OCI-M2 (cell line): ENCODE measurements around the gene RALBP1.
"Not testable (repeated sequence)": the region's sequence is repeated elsewhere in the genome, so short reads cannot be mapped to it uniquely, and the experiment has no call there.

Experiments
- DNase-seq: peaks from one replicate; lab custom pipeline; 2025; ENCODE audit not compliant: unreplicated experiment; lab: John Stamatoyannopoulos, UW

Gene RALBP1

GRCh38 chr18:9454061-9454703 lies 21.1 kb upstream of the RALBP1 start:
- DNase-seq = no peak

- DNase-seq = no peak
Observed at GRCh38 chr18:9455718-9456511, 19.4 kb upstream of the RALBP1 start.

GRCh38 chr18:9466127-9466526 lies 9.2 kb upstream of the RALBP1 start:
- no peak for DNase-seq

- DNase-seq = no peak
Observed at GRCh38 chr18:9466846-9467245, 8.5 kb upstream of the RALBP1 start.

GRCh38 chr18:9468998-9469397 lies 6.3 kb upstream of the RALBP1 start:
- DNase-seq = no peak

GRCh38 chr18:9469685-9470084 lies 5.6 kb upstream of the RALBP1 start:
- no peak for DNase-seq

- DNase-seq = no peak
Observed at GRCh38 chr18:9474108-9474982, 968 bp upstream of the RALBP1 start.

- no peak for DNase-seq
Observed at GRCh38 chr18:9475643-9476591, 604 bp downstream of the RALBP1 start.

- DNase-seq = not testable (repeated sequence)
Observed at GRCh38 chr18:9476949-9477348, 1.6 kb downstream of the RALBP1 start.

- no peak for DNase-seq
Observed at GRCh38 chr18:9477509-9477908, 2.2 kb downstream of the RALBP1 start.

GRCh38 chr18:9478545-9478944 lies 3.2 kb downstream of the RALBP1 start:
- DNase-seq = no peak

GRCh38 chr18:9482790-9483189 lies 7.5 kb downstream of the RALBP1 start:
- no peak for DNase-seq

GRCh38 chr18:9483526-9483925 lies 8.2 kb downstream of the RALBP1 start:
- DNase-seq = no peak

GRCh38 chr18:9484856-9485255 lies 9.5 kb downstream of the RALBP1 start:
- DNase-seq = not testable (repeated sequence)

GRCh38 chr18:9488538-9488937 lies 13.2 kb downstream of the RALBP1 start:
- no peak for DNase-seq

- DNase-seq = no peak
Observed at GRCh38 chr18:9494778-9495331, 19.5 kb downstream of the RALBP1 start.

GRCh38 chr18:9495465-9495864 lies 20.2 kb downstream of the RALBP1 start:
- no peak for DNase-seq

GRCh38 chr18:9495916-9496705 lies 20.8 kb downstream of the RALBP1 start:
- no peak for DNase-seq

GRCh38 chr18:9506046-9506792 lies 30.9 kb downstream of the RALBP1 start:
- no peak for DNase-seq
